Measurements from ENCODE around the gene ELMO1.

ELMO1 gene

GRCh38 chr7:37438906-37439652 lies 9.6 kb downstream of the ELMO1 start:
- no peak for DNase-seq
- intact Hi-C loops (cut with DNase I): no loop called here

- no peak for DNase-seq
Observed at GRCh38 chr7:37435156-37435855, 13.4 kb downstream of the ELMO1 start.

DNA sequence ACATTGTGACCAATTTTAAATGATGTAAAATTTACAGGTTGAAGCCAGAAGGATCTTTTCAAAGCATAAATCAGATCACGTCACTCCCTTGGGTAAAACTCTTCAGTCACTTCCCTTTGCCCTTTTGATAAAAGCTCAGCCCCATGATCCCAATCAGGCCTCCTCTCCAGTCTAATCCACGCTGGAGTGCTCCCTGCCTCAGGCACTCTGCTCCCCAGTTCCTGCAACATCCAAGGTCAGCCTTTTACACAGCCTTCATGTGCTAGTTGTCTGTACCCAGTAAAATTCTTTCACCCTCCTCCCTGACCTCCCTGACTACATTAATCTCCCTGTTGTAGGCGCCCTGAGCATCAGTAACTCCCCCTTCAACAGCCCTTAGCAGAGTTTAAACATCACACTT lies 14.1 kb downstream of the ELMO1 start:
- DNase-seq: no peak
- intact Hi-C loops (cut with DNase I): no loop called here

More at GRCh38 chr7:37435156-37435855, 13.4 kb downstream of the ELMO1 start:
- intact Hi-C loops (cut with DNase I): no loop called here

GRCh38 chr7:37433166-37433565 lies 15.5 kb downstream of the ELMO1 start:
- no peak for DNase-seq
- intact Hi-C loops (cut with DNase I): no loop called here

- DNase-seq: no peak
- intact Hi-C loops (cut with DNase I): no loop called here
Observed at GRCh38 chr7:37432281-37432920, 16.3 kb downstream of the ELMO1 start.

GRCh38 chr7:37431413-37431812 lies 17.3 kb downstream of the ELMO1 start:
- DNase-seq: no peak
- intact Hi-C loops (cut with DNase I): no loop called here

- intact Hi-C loops (cut with DNase I): no loop called here
- DNase-seq: no peak
Observed at GRCh38 chr7:37430640-37431039, 18.0 kb downstream of the ELMO1 start.

DNA sequence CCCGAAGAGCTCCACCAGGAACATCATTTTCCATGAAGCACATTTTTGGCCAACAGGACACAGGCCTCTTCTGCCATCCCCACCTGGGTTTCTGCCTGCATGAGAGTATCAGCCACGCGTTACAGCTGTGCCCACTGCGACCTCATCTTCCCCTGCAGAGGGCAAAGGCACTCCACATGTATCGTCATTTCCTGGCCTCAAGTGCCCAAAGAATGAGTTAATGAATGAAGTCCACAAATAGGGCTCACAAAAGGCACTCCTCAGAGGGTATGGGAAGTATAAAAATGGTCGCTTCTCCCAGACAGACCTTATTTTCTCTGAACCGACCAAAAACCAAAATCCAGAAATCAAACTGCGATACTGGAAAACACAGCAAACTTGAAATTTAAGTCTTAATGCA lies 18.5 kb downstream of the ELMO1 start:
- intact Hi-C loops (cut with DNase I): no loop called here
- no peak for DNase-seq

GRCh38 chr7:37429435-37429791 lies 19.3 kb downstream of the ELMO1 start:
- no peak for DNase-seq
- intact Hi-C loops (cut with DNase I): loop anchor here (10.0 kb wide), 1 partner anchor 85 kb away; no protein-coding TSS in a partner anchor

- DNase-seq: peak in 14 of 42 donors; percentile 16 to 77 (median 42)
- intact Hi-C loops (cut with DNase I): loop anchor here (10.0 kb wide), 1 partner anchor 84 kb away; no protein-coding TSS in a partner anchor
Observed at GRCh38 chr7:37428681-37429434, 19.8 kb downstream of the ELMO1 start.

DNA sequence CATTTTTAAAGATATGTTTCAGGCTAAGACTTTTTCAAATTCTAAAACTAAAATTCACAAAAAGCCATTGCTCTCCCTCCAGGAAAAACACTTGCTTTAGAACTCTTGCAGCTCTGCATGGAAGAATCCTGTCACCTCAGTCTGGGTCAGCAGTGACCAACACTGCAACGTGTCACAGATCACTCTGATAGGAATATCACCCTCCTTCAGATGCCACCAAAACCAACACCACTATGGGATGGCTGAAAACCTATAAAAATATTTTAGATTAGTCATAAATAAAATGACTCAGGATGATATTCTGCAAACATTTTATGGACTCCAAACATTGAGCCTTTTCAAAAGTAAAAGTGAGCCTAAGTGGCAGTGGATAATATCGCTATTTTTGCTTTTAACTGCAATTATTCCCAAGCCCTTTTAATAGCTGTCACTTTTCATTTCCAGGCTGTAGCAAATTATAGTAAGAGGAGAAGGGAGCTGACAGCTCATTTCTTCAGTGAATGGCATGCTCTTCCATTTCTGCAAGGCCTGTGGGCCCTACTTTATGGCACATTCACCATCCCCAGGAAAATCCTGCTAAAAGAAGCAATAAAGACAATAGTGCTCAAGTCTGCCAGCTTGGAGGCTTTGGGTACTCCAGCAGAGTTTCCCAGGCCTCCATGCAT lies 21.3 kb downstream of the ELMO1 start:
- intact Hi-C loops (cut with DNase I): loop anchor here (10.0 kb wide), 1 partner anchor 83 kb away; no protein-coding TSS in a partner anchor
- DNase-seq: no peak

- no peak for DNase-seq
- intact Hi-C loops (cut with DNase I): loop anchor here (10.0 kb wide), 1 partner anchor 81 kb away; no protein-coding TSS in a partner anchor
Observed at GRCh38 chr7:37425498-37425897, 23.2 kb downstream of the ELMO1 start.

DNA sequence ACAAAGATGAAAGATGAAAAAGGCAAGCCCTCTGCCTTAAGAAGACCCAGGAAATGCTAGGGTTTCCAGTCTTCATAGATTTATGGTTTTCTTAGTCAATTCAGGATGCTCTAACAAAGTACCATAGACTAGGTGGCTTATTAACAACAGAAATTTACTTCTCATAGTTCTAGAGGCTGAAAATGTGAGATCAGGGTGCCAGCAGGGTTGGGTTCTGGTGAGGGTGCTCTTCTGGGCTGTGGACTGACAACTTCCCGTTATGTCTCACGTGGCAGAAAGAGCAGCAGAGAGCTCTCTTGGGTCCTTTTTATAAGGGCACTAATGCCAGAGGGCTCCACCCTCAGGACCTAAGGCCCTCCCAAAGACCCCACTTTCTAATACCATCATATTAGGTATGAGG lies 23.7 kb downstream of the ELMO1 start:
- DNase-seq: peak in 1 of 42 donors; percentile 21
- intact Hi-C loops (cut with DNase I): loop anchor here (10.0 kb wide), 1 partner anchor 80 kb away; no protein-coding TSS in a partner anchor

GRCh38 chr7:37424521-37424920 lies 24.1 kb downstream of the ELMO1 start:
- DNase-seq: no peak
- intact Hi-C loops (cut with DNase I): loop anchor here (10.0 kb wide), 1 partner anchor 80 kb away; no protein-coding TSS in a partner anchor

DNA sequence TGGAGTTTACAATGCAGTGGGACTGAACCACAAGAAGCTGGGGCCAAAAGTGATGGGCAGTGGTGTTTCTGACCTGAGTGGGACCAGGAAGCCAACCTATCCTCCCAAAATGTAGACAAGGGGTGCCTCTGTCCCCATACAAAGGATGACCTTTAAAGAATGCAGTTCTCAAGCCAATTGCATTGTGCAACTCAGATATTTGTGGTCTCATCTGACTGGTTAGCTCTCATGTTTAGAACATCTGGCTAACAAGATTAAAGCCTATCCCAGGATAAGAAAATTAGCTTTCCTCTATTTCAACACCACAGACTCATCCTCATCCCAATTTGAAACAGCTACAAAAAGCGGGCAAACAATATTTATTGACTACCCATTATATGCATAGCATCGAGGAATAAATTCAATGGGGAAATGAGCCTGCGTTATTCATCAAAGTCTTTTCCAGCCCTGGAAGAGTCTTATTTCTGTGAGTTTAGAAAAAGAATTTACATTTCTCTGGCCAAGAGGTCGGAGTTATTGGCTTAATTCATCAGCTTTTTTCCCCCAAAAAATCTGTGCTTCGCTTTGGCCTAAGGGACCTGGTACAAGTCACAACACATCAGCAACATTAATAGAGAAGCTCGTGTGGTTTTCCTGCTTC lies 26.7 kb downstream of the ELMO1 start:
- intact Hi-C loops (cut with DNase I): loop anchor here (10.0 kb wide), 1 partner anchor 77 kb away; no protein-coding TSS in a partner anchor
- no peak for DNase-seq

GRCh38 chr7:37420946-37421695 lies 27.5 kb downstream of the ELMO1 start:
- peak in 6 of 42 donors; percentile 22 to 65 (median 30) for DNase-seq
- intact Hi-C loops (cut with DNase I): loop anchor here (10.0 kb wide), 1 partner anchor 76 kb away; no protein-coding TSS in a partner anchor

- DNase-seq: no peak
- intact Hi-C loops (cut with DNase I): no loop called here
Observed at GRCh38 chr7:37419496-37419895, 29.2 kb downstream of the ELMO1 start.

Data from head of caudate nucleus (tissue), 42 donors.